ENCODE data around the gene FREM1.

DNA sequence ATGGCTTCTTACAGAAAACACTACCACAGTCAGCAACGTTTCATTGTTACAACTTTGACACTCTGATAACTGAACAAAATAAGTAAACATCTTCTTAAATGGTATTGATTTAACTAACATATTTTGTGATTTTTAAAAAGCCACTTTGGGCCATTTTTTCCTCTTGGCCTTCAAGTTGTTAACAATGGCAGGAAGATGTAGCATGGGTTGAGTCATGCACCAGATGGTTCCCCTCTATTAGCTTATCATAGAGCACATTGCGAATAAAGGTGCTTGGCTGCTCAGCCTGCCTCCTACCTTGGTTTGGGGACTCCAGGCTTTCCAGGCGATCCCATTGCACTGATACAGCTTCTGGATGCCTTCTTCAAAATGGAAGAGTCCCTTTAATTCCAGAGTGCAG lies 163.6 kb downstream of the FREM1 start:
- no peak for TF ChIP-seq CEBPB (IDR thresholded peaks at IDR 0.05)
- TF ChIP-seq, protein P1, sequence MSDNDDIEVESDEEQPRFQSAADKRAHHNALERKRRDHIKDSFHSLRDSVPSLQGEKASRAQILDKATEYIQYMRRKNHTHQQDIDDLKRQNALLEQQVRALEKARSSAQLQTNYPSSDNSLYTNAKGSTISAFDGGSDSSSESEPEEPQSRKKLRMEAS (IDR thresholded peaks at IDR 0.05): no peak
- no peak for TF ChIP-seq FOXM1 (IDR thresholded peaks at IDR 0.05; ENCODE audit: borderline replicate concordance, low read depth)
- TF ChIP-seq ZBTB7A (IDR thresholded peaks at IDR 0.05; ENCODE audit: low read depth): no peak
- no peak for TF ChIP-seq RAD21 (IDR thresholded peaks at IDR 0.05; ENCODE audit: low read depth)
- TF ChIP-seq TAF1 (IDR thresholded peaks at IDR 0.05; ENCODE audit: low read depth): no peak

Data from Ishikawa (cell line).